ENCODE measurements around the gene SNX6.

Gene SNX6

GRCh38 chr14:34628681-34629135 is 1.2 kb downstream of the SNX6 start:
- H3K9ac ChIP-seq (ENCODE audit: low read length), result no peak overlapping the region
- H3K27ac ChIP-seq (ENCODE audit: low read depth, low read length), result peak overlapping the region; percentile 3
- H3K4me1 ChIP-seq (ENCODE audit: control insufficient read depth, insufficient read depth, low read length), result no peaks in the 10 kb centered on the region
- no peaks in the 10 kb centered on the region for H3K27me3 ChIP-seq (ENCODE audit: control insufficient read depth, insufficient read depth, low read length)
- H3K4me3 ChIP-seq (ENCODE audit: low read length), result peak overlapping the region; percentile 89
- H3K36me3 ChIP-seq (ENCODE audit: control insufficient read depth, insufficient read depth, low read length), result no peaks in the 10 kb centered on the region

DNA sequence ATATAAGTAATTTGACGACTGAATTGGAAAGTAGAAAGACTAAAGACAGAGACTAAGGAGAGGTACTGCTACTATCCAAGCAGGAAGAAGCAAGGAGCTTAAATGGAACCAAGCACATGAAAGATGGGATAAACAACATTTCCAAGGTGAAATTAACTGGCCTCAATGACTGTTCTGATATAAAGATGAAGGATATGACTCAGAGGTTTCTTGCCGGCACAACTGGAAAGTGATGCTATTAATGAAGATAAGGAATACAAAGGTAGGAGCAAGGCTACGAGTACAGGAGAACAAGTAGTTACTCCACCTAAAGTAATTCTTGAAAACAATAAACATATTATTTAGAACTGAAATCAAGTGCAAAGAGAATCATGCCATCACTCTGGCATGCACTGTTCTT is 6.4 kb downstream of the SNX6 start:
- Histone ChIP-seq H3K27me3 (ENCODE audit: control insufficient read depth, insufficient read depth, low read length) (no peaks in the 10 kb centered on the region), H3K4me1 (ENCODE audit: control insufficient read depth, insufficient read depth, low read length) (no peaks in the 10 kb centered on the region), H3K9ac (ENCODE audit: low read length) (no peak overlapping the region), H3K4me3 (ENCODE audit: low read length) (no peak overlapping the region), H3K36me3 (ENCODE audit: control insufficient read depth, insufficient read depth, low read length) (no peaks in the 10 kb centered on the region), H3K27ac (ENCODE audit: low read depth, low read length) (no peak overlapping the region)

DNA sequence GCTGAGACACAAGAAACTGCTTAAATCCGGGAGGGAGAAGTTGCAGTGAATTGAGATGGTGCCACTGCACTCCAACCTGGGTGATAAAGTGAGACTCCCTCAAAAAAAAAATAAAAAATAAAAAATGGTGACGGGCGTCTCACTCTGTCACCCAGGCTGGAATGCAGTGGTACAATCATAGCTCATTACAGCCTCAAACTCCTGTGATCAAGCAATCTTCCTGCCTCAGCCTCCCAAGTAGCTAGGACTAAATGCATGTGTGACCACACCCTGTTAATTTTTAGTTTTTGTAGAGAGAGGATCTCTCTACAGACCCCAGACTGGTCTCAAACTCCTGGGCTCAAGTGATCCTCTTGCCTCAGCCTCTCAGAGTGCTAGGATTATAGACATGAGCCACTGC is 9.1 kb downstream of the SNX6 start:
- Histone ChIP-seq H3K4me1 (ENCODE audit: control insufficient read depth, insufficient read depth, low read length) (no peaks in the 10 kb centered on the region), H3K27me3 (ENCODE audit: control insufficient read depth, insufficient read depth, low read length) (no peaks in the 10 kb centered on the region), H3K9ac (ENCODE audit: low read length) (no peak overlapping the region), H3K36me3 (ENCODE audit: control insufficient read depth, insufficient read depth, low read length) (peaks cover 2% of the 10 kb centered on the region), H3K27ac (ENCODE audit: low read depth, low read length) (no peak overlapping the region), H3K4me3 (ENCODE audit: low read length) (no peak overlapping the region)

GRCh38 chr14:34620115-34620514 is 9.8 kb downstream of the SNX6 start:
- Histone ChIP-seq H3K9ac (ENCODE audit: low read length) (no peak overlapping the region), H3K27me3 (ENCODE audit: control insufficient read depth, insufficient read depth, low read length) (no peaks in the 10 kb centered on the region), H3K4me1 (ENCODE audit: control insufficient read depth, insufficient read depth, low read length) (no peaks in the 10 kb centered on the region), H3K27ac (ENCODE audit: low read depth, low read length) (no peak overlapping the region), H3K36me3 (ENCODE audit: control insufficient read depth, insufficient read depth, low read length) (peaks cover 2% of the 10 kb centered on the region), H3K4me3 (ENCODE audit: low read length) (no peak overlapping the region)

DNA sequence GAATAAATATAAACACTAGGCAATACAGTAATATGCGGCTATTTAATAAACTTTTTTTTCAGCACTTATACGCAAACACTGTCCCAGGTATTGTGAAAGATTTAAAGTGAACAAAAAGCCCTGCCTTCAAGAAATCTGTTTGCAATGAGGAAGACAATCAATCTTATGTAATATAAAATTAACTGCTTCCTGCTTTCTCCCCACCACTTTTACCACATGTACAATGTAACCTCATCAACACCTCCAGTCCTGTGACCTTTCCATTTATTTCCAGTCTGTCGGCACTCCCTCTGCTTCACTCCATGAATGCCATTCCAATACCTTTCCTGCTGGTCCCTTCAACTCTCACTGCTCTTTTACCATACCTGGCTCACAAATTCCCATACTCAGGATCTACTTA is 10.5 kb downstream of the SNX6 start:
- H3K36me3 ChIP-seq (ENCODE audit: control insufficient read depth, insufficient read depth, low read length), result peaks cover 2% of the 10 kb centered on the region
- H3K4me1 ChIP-seq (ENCODE audit: control insufficient read depth, insufficient read depth, low read length), result no peaks in the 10 kb centered on the region
- H3K9ac ChIP-seq (ENCODE audit: low read length), result no peak overlapping the region
- no peak overlapping the region for H3K27ac ChIP-seq (ENCODE audit: low read depth, low read length)
- H3K27me3 ChIP-seq (ENCODE audit: control insufficient read depth, insufficient read depth, low read length), result no peaks in the 10 kb centered on the region
- no peak overlapping the region for H3K4me3 ChIP-seq (ENCODE audit: low read length)

DNA sequence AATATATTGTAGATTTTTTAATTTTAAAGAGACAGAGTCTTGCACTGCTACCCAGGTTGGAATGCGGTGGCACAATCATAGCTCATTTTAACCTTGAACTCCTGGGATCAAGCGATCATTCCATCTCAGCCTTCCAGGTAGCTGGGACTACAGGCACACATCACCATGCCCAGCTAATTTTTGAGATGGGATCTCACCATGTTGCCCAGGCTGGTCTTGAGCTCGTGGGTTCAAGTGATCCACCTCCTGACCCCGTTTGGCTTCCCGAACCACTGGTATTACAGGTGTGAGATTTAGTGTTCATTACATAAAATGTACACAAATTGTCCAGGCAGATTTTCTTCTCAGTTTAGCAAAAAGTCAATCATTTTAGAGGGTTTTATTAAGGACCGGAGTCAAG is 13.6 kb downstream of the SNX6 start:
- Histone ChIP-seq H3K27ac (ENCODE audit: low read depth, low read length) (no peak overlapping the region), H3K9ac (ENCODE audit: low read length) (no peak overlapping the region), H3K27me3 (ENCODE audit: control insufficient read depth, insufficient read depth, low read length) (no peaks in the 10 kb centered on the region), H3K36me3 (ENCODE audit: control insufficient read depth, insufficient read depth, low read length) (peaks cover 6% of the 10 kb centered on the region), H3K4me3 (ENCODE audit: low read length) (no peak overlapping the region), H3K4me1 (ENCODE audit: control insufficient read depth, insufficient read depth, low read length) (no peaks in the 10 kb centered on the region)

GRCh38 chr14:34615507-34615906 is 14.4 kb downstream of the SNX6 start:
- Histone ChIP-seq H3K4me3 (ENCODE audit: low read length) (no peak overlapping the region), H3K4me1 (ENCODE audit: control insufficient read depth, insufficient read depth, low read length) (no peaks in the 10 kb centered on the region), H3K27me3 (ENCODE audit: control insufficient read depth, insufficient read depth, low read length) (no peaks in the 10 kb centered on the region), H3K9ac (ENCODE audit: low read length) (no peak overlapping the region), H3K36me3 (ENCODE audit: control insufficient read depth, insufficient read depth, low read length) (peaks cover 6% of the 10 kb centered on the region), H3K27ac (ENCODE audit: low read depth, low read length) (no peak overlapping the region)

- H3K4me1 ChIP-seq (ENCODE audit: control insufficient read depth, insufficient read depth, low read length), result no peaks in the 10 kb centered on the region
- no peak overlapping the region for H3K27ac ChIP-seq (ENCODE audit: low read depth, low read length)
- peaks cover 6% of the 10 kb centered on the region for H3K36me3 ChIP-seq (ENCODE audit: control insufficient read depth, insufficient read depth, low read length)
- H3K27me3 ChIP-seq (ENCODE audit: control insufficient read depth, insufficient read depth, low read length), result no peaks in the 10 kb centered on the region
- H3K9ac ChIP-seq (ENCODE audit: low read length), result no peak overlapping the region
- no peak overlapping the region for H3K4me3 ChIP-seq (ENCODE audit: low read length)
Measured at GRCh38 chr14:34614638-34615037, 15.3 kb downstream of the SNX6 start.

DNA sequence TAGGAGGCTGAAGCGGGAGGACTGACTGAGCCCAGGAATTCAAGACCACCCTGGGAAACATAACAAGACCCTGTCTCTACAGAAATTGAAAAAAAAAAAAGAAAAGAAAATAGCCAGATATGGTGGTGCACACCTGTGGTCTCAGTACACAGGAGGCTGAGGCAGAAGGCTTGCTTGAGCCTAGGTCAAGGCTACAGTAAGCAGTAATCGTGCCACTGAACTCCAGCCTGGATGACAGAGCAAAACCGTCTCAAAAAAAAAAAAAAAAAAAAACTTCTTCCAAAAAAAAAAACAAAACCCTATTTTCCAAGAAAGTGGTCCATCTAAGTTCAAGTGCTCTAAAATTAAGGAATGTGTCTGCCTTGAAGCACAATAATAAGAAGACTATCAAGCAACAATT is 19.8 kb downstream of the SNX6 start:
- Histone ChIP-seq H3K27ac (ENCODE audit: low read depth, low read length) (no peak overlapping the region), H3K27me3 (ENCODE audit: control insufficient read depth, insufficient read depth, low read length) (no peaks in the 10 kb centered on the region), H3K9ac (ENCODE audit: low read length) (no peak overlapping the region), H3K4me3 (ENCODE audit: low read length) (no peak overlapping the region), H3K4me1 (ENCODE audit: control insufficient read depth, insufficient read depth, low read length) (no peaks in the 10 kb centered on the region), H3K36me3 (ENCODE audit: control insufficient read depth, insufficient read depth, low read length) (peaks cover 7% of the 10 kb centered on the region)

- H3K27me3 ChIP-seq (ENCODE audit: control insufficient read depth, insufficient read depth, low read length), result no peaks in the 10 kb centered on the region
- no peak overlapping the region for H3K9ac ChIP-seq (ENCODE audit: low read length)
- peaks cover 14% of the 10 kb centered on the region for H3K36me3 ChIP-seq (ENCODE audit: control insufficient read depth, insufficient read depth, low read length)
- no peak overlapping the region for H3K27ac ChIP-seq (ENCODE audit: low read depth, low read length)
- H3K4me3 ChIP-seq (ENCODE audit: low read length), result no peak overlapping the region
- no peaks in the 10 kb centered on the region for H3K4me1 ChIP-seq (ENCODE audit: control insufficient read depth, insufficient read depth, low read length)
Measured at GRCh38 chr14:34605461-34605860, 24.5 kb downstream of the SNX6 start.

GRCh38 chr14:34604995-34605394 is 25.0 kb downstream of the SNX6 start:
- H3K27ac ChIP-seq (ENCODE audit: low read depth, low read length), result no peak overlapping the region
- H3K4me3 ChIP-seq (ENCODE audit: low read length), result no peak overlapping the region
- H3K4me1 ChIP-seq (ENCODE audit: control insufficient read depth, insufficient read depth, low read length), result no peaks in the 10 kb centered on the region
- peaks cover 14% of the 10 kb centered on the region for H3K36me3 ChIP-seq (ENCODE audit: control insufficient read depth, insufficient read depth, low read length)
- no peak overlapping the region for H3K9ac ChIP-seq (ENCODE audit: low read length)
- H3K27me3 ChIP-seq (ENCODE audit: control insufficient read depth, insufficient read depth, low read length), result no peaks in the 10 kb centered on the region

DNA sequence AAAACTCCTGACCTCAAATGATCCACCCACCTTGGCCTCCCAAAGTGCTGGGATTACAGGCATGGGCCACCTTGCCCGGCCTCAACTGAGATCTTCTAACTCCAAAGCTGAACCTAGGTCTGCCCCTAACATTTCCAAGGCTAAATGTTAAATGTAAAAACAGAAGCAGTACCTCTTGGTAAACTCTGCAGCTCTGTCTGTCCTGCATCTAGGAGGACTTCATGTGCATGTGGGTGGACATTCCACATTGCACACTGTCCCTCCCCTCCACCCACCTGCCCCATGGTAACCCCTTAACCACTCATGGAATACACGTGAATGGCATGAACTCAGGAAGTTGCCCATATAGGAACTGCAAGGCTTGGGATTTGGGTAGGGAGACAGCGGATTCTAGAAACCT is 33.1 kb downstream of the SNX6 start:
- Histone ChIP-seq H3K4me1 (ENCODE audit: control insufficient read depth, insufficient read depth, low read length) (no peaks in the 10 kb centered on the region), H3K27me3 (ENCODE audit: control insufficient read depth, insufficient read depth, low read length) (no peaks in the 10 kb centered on the region), H3K36me3 (ENCODE audit: control insufficient read depth, insufficient read depth, low read length) (peaks cover 17% of the 10 kb centered on the region), H3K4me3 (ENCODE audit: low read length) (no peak overlapping the region), H3K9ac (ENCODE audit: low read length) (no peak overlapping the region), H3K27ac (ENCODE audit: low read depth, low read length) (no peak overlapping the region)

DNA sequence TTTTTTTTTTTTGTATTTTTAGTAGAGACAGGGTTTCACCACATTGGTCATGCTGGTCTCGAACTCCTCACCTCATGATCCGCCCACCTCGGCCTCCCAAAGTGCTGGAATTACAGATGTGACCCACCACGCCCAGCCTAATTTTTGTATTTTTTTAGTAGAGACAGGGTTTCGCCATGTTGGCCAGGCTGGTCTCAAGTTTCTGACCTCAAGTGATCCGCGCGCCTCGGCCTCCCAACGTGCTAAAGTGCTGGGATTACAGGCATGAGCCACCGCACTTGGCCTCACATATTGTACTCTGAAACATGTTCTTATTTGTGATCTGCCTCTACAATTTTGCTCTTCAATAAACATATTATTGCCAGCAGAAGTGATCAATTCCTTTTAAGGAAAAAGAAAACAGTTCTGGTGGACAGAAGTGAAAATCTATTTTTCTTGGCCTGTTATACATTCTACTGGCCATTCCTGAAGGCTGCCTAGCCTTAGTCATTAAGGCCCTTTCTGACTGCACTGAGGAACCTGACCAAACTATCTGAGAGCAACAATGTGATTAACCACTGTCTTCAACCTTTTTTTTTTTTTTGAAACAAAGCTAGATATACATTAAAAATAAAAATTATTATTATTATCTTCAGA is 36.1 kb downstream of the SNX6 start:
- no peak overlapping the region for H3K27ac ChIP-seq (ENCODE audit: low read depth, low read length)
- H3K4me3 ChIP-seq (ENCODE audit: low read length), result no peak overlapping the region
- H3K4me1 ChIP-seq (ENCODE audit: control insufficient read depth, insufficient read depth, low read length), result no peaks in the 10 kb centered on the region
- H3K27me3 ChIP-seq (ENCODE audit: control insufficient read depth, insufficient read depth, low read length), result no peaks in the 10 kb centered on the region
- no peak overlapping the region for H3K9ac ChIP-seq (ENCODE audit: low read length)
- peaks cover 21% of the 10 kb centered on the region for H3K36me3 ChIP-seq (ENCODE audit: control insufficient read depth, insufficient read depth, low read length)
